RCC 7860 (cell line): ENCODE results near the gene TMEM163.

Experiments used
- DNase-seq: peaks from one replicate; pipeline ENCODE4 v3.0.0-alpha.2; 2015; ENCODE audit warnings: low spot score
- FAIRE-seq: peaks from 2 replicates; lab custom pipeline; 2012; peaks lifted over from hg19 to GRCh38; lab: Jason Lieb, UNC

The TMEM163 gene

DNA sequence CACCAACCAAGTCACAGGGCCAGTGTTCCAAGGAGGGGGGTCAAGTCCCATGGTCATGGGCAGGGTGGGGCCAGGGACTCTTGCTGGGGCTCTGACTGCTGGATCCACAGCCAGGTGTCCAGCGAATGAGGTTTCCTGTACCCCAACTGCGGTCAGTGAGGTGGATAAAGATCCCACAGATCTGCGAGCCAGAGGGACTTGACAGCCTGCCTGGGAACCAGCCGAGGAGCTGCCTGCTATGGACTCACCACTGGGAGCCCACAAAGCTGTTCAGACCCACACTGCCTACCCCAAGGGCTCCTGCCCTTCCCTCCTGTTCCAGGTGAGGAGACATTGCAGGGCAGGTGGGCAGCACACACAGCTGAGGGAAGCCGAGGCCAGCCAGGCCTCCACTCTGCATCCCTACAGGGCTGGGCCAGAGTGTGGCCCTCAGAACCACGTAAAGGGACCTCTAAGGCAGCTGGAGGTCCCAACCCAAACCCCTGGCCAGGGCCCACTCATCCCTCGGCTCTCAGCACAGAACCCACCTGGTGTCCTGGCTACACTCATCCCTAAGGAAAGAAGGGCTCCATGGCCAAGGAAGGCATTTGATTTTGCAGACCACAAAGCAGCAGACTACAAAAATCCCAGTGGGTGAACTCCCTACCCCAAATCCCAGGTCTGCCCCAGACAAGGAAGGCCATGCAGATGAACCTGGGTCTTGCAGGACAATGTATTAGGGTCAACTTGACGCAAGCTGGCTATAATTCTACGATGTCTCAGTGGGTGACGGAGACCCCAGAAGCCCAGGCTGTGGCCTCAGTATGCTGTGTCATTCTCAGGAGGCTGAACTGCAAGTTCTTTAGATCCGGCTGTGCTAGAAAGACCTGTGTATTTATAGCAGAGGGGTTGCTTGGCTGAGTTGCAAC is 255.8 kb downstream of the TMEM163 start:
- FAIRE-seq (no peak), DNase-seq (no peak)

DNA sequence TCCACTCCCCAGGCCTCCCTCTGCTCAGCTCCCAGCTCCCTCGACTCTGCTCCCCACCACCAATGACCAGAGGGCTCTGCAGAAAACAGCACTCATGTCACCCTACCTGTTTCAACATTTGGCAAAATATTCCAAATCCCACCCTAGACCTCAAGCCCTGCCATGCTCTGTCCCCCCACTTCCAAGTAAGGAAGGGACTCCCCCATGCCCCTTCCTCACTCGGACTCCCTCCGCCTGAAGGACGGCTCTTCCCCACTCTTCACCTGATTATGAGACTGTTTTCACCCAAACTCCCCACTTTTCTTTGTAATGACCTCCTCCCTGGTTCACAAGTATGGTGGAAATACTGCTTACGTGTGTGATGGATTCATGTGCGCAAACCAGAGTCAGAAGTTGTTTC is 256.5 kb downstream of the TMEM163 start:
- FAIRE-seq (no peak), DNase-seq (no peak)

DNA sequence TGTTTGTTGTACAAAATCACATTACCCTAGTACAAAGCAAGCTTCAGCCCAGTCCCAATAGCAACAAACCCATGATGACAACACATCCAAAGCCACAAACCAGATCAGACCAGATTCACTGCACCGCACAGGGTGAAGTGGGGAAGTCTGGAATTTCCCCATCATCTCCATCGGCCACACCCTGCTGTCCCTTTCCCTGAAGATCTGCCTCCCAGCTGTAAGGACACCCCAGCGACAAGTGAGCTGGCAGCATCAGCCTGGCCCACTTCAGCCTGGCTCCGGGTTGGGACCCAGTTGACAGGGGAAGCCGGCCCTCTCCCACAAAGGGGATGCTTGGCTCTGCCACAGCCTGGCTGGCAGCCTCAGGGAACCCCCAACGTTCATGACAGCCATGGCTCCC is 257.3 kb downstream of the TMEM163 start:
- peak; percentile 40 for DNase-seq
- FAIRE-seq, result no peak

DNA sequence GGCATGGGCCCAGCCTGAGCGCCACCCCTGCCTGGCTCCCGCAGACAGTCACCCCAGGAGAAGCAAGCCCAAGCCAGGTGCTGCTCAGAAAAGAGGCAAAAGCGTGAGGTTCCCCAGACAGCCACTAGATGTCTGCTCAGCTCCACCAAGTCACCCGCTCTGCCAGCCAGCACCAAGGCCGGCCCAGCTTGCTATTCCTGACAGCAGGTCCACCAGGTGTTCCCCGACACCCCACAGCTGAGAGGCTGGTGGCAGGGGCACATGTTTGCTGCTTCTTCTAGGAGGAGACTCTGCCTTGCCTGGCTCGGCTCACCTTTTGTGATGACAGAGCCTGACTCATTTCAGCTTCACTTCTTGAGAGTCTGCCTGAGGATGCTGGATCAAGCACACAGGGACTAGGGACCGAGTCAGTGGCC is 258.2 kb downstream of the TMEM163 start:
- peak; percentile 29 for DNase-seq
- FAIRE-seq, result no peak

DNA sequence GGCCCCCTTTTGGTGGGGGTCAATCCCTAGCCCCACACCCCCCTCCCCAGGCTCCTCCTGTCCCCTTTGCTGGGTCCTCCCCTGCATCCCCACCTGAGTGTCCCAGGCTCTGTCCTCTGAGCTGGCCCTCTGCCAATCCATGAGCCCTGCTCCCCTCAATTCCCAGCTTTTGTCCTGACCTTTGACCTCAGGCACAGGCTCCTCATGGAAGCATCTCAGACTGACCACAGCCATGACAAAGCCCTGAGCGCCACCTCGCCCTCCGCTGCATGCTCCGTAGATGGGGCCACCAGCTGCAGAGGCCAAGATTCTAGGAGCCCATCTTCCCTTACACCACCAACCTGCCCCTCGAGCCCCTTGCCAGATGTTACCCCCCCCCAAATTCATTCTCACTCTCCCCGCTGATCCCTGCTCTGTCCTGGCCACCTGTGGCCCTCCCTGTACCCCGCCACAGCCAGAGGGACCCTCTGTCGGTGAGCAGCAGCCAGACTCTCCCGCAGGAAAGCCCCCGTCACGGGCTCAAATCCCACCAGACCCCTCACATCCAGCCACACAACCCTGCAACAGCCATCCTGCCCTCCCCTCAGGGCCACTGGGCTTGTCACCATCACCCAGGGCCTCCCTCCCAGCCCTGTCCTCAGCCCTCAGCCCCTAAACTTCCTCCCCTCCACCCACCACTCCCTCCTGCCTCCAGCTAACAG is 258.9 kb downstream of the TMEM163 start:
- DNase-seq, result no peak
- no peak for FAIRE-seq

DNA sequence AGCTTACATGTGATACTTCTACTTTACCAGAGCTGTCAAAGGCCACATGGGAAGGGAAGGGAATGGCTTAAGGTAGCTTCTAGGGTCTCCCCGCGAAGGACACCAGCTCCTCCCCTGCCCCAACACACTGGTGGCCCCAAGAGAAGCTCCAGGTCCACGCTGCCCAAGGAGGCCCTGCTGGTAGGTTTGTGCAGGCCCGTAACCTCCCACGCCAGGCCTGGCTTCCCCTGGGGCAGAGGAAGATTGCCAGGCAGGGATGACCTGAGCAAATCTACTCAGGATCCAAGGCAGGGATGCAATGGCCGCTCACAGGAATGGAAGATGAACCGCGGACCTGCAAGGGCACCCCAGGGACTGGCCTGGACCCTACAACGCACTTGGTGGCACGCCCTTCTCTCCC is 259.9 kb downstream of the TMEM163 start:
- no peak for FAIRE-seq

DNA sequence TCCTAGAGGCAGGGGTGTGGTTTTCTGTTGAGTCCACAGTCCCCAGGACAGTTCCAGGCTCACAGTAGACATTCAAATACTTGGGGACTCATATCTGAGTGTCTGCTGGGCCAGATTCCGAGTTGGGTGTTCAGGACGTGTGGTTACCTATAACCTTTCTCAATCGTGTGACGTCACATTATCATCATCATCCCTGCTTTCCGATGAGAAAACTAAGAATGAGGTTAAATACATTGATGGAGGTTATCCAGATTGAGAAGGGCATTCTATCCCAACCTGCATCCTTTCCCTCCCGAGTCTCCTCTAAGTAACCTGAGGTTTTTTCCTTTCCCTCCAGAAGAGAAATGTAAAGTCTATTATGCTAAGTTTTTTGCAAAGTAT is 260.3 kb downstream of the TMEM163 start:
- FAIRE-seq (no peak), DNase-seq (no peak)

More for the DNA sequence above, 259.9 kb downstream of the TMEM163 start:
- DNase-seq, result no peak

DNA sequence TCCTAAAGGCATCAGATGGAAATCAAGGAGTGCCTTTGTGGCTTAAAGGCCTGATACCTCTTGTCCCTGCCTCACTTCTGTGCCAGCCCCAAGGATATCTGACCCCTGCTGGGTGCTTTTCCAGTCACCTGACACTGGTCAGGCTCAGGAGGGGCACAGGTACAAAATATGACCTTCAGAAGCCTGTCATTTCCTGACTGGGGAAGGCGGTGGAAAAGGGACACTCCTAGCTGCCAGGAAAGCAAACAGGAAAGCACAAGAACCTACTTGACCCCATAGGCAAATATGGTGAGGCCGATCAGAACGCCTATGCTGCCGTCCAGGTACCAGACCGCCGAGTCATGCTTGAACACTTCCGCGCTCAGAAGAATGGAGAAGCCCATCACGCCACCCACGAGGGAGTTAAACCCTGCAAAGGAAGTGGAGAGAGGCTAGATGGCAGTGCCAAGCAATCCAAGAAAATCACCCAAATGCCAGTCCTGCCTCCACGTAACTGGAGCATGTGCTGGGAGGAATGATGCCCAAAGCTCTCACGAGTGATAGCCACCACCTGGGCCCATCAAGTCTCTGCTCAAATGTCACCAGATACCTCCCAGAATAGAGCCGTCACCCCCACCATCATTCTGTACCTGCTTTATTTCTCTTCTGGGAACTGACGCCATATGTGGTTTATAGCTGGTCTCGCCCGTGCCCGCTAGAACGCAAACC is 260.9 kb downstream of the TMEM163 start:
- DNase-seq, result no peak
- FAIRE-seq, result no peak

DNA sequence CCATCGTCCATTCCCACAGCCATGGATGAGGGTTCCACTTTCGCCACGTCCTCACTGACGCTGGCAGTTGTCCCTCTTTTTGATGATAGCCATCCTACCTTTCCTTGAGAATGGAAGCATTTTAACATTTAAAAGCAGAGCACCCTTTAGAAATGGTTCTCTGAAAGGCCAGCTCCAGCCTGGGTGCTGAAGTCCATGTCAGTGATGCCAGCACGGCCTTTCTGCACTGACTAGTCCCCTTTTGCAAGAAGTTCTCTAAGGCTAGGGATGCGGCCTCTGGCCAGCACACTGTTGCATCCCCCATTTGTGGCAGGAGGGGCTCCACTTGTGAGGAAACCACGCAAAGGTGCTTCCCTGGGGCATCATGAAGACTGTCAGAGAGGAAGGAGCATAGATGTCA is 261.4 kb downstream of the TMEM163 start:
- FAIRE-seq (no peak), DNase-seq (no peak)

DNA sequence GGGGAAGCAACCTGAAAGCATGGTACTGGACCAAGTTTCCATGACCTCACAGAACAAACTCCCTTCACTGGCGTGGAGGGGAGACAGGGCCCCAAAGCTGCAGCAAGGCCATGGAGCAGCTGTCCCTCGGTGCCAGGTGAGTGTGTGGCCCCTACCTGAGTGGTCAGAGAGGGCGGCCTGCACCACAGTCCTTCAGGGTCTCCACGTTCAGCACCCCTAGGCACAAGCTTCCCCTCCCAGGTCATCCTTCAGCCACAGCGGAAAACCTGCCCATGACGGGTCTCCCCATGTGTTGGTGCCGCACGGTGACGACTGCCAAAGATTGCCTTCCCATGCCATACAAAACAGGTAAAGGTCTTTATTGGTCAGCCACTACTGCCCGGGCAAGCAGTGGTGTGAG is 263.4 kb downstream of the TMEM163 start:
- DNase-seq (no peak), FAIRE-seq (no peak)

DNA sequence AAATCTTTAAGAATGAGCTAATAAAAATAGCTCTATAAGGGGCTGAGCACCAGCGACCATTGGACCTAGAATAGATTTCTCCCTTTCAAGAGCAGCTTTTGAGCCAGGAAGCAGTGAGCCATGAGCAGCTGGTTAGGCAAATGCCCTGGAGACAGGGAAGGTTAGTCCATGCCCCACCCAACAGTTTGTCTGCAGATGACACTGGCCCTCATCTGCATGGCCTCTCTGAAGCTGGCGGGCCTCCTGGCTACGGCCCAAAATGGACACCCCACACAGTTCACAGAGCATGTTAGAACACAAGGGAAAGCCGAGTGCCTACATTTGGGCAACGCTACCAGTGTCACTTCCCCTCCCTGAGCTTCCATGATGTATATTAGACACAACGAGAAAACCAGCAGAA is 263.9 kb downstream of the TMEM163 start:
- FAIRE-seq, result no peak
- DNase-seq, result no peak

DNA sequence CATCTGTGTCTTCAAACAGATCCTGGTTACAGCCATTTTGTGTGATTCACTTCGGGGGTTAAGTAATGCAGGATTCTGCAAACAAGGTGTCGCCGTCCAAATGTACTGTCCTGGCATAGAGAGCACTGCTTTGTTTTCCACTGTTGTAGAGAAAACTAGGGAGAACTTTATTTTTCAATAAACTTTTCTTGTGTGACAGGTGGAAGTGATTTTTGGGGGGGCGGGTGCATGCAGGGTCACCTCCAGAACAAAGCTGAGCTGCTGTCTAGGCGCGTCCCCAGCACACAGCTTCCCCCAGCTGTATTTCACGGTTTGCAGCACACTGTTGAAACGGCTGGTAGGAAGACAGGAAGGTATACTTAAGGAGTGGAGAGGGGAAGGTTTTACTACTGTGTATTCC is 264.4 kb downstream of the TMEM163 start:
- no peak for DNase-seq
- no peak for FAIRE-seq

DNA sequence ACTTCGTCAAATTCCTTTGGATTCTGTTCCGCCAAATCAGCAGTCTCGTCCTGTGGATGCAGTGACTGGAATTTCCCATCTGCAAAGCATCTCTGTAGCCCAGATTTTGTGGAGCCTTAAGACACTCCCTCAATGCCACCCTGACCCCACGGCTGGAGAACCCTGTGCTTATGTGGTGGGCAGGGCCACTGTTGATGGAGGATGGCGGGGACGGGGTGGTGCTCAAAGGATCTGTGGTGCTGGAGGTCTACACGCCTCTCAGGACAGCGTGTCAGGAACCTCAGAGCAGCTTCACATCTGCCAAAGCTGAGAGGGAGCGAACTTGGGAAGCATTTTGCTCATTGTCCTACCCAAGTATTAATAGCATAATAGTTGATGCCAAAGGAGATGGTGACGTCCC is 264.8 kb downstream of the TMEM163 start:
- no peak for FAIRE-seq
- DNase-seq, result no peak

DNA sequence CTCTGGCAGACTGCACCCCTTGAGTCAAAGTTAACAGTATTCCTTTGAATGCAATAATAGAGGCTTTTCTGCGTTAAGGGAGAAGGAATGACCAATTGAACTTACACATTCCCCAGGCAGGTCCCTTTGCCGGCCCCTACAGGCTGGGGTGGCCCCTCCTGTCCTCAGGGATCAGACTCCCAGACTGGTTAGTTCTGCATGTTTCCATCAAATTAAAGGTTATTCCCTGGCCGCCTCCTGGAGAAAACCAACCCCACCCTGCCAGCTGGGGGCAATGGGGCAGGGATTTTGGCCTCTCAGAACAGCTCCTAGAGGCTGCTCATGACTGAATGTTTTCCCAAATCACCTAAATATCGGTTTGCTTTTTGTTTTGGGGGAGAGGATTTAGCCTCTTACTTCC is 265.3 kb downstream of the TMEM163 start:
- DNase-seq, result no peak
- FAIRE-seq, result no peak

DNA sequence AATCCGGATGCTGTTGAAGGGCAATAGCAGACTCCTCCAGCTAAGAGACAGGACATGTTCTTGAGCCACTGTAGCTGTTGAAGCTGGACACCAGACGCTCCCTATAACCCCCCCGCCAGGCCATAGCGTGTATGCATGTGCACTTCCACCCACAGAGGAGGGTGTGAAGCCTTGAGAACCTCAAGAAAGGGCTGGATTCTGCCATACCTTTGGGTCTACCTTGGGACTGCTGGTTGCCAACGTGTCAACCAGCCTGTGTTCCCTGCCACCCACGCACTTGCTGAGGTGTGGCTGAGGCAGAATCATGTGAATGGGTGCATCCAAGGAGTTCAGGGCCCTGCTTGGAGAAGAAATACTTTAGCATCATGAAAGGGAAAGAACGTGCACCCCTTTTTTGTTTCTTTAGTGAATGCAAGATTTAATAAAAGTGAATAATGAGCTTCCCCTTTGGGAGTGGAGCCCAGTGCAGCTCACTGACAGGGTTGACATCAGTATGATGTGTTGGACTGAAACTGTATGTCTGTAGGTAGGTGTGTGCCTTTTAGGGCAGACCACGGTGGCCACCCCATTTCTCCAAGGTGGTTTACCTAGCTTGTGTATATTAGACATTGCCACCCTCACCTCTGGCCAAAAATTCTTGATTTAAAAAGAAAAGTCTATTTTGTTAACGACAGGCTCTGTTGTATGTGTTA is 266.6 kb downstream of the TMEM163 start:
- FAIRE-seq, result no peak
- no peak for DNase-seq

DNA sequence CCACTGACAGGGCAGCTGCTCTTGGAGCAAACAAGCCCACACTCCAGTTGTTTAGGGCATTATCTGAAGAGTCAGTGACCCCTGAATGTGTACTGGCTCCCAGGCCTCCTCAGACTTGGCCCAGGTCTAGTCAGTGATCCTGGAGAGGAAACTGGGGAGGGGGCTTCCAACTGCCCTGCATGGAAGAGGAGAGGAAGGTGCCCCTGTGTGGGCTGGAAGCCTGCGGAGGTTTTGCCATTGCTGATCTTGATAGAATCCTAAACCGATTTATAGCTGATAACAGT is 267.5 kb downstream of the TMEM163 start:
- FAIRE-seq, result no peak
- DNase-seq, result no peak

DNA sequence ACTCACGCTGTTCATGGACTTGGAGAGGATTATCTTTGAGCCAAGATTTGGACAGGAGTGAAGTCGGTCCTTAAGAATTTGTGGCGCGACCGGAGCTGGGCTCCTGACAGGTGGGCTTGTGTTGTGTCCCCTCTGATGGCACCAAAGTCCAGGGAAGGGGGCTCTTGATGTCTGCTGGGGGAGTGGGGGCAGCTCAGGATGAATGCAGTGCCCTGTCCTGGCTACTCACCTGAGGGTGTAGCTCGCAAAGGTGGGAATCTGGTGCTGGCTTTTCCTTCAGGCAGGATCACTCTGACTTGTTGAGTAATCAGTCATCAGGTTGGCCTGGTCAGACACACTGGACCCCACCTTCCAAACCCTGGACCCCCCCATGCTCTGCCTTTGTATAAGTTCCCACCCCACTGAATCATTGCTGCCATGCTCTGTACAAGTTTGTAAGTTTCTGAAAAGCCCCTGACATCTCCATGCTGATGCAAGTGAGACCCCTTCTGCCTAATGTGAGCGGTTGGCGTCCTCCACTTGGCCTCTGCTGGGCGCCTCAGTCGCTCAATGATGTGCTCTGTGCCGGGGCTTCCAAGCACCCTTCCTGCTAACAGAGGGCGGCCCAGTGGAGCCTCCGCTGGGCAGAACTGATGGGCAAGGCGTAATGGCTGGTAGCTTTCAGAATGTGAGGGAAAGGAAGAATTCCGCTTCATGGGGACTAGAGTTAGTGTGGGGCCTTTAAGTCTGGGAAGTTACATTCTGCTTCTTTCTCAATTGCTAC is 268.9 kb downstream of the TMEM163 start:
- FAIRE-seq (no peak), DNase-seq (no peak)

DNA sequence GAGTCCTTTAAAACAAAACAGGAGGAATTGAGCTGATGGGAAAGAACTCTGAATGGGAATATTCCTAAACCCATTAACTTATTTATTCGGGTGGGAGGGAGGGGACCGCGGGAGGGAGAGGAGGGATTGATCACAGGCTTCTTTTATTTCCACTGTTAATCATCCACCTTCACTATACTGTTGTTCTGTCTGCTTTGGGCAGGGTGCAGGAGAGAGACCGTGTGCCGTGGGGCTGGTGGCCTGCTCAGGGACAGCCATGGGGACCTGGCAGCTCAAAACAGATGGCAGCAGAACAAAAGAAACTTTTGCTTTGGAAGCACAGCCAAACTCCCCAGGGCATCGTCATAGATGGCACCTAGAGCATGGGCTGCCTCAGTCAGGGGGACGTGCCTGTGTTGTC is 269.6 kb downstream of the TMEM163 start:
- FAIRE-seq (no peak), DNase-seq (no peak)

DNA sequence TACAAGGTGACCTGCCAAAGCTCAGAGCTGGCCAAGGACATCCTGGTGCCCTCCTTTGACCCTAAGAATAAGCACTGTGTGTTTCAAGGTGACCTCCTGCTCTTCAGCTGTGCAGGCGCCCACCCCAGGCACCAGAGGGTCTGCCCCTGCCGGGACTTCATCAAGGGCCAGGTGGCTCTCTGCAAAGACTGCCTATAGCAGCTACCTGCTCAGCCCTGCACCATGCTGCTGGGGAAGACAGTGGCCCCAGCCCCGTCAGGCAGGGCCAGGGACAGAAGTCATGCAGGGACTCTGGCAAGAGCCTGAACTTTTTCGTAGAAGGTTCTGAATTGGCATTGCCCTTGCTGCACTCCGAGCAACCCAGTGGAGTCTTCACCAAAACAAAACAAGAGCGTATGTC is 270.1 kb downstream of the TMEM163 start:
- DNase-seq, result no peak
- no peak for FAIRE-seq

DNA sequence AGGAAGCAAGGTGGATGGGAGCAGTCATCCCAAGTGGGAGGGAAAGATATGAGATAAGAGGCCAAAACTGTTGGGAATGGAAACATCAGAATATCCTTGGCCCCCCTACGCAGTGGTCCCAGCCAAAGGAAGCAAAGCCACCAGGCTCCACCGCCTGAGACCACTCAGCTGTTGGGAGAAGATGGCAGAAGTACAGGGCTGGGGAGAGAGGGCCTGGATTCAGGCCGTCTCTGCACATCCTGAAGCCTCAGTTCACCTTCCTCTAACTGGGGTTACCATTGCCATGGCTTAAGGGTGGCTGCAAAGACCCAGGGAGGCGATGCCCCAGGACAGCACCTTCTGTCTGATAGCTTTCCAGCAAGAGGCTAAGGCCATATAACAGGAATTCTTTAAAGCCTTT is 271.1 kb downstream of the TMEM163 start:
- DNase-seq, result no peak
- no peak for FAIRE-seq
